ENCODE results near the gene SLC30A7. TPM values are rescaled to one million over a fixed set of nuclear protein-coding genes. Genes with fewer than 3 reads are reported as not detected.

Gene SLC30A7
- polyA plus RNA-seq, 1 of the 3 experiments (the other 2 are of a cell fraction), result 4.0 TPM

GRCh38 chr1:100926240-100926639 lies 30.4 kb downstream of the SLC30A7 start:
- no peak overlapping the region for H2AFZ ChIP-seq (ENCODE audit: low read depth)
- no peak overlapping the region for H3K27ac ChIP-seq (ENCODE audit: low read depth in 2 of 2, low read length in 1 of 2)
- H3K9me2 ChIP-seq, result no peaks in the 10 kb centered on the region
- H3K4me3 ChIP-seq (ENCODE audit: low read depth in 2 of 2, low read length in 1 of 2), result no peak overlapping the region
- POLR2A ChIA-PET, result no interaction called here
- CTCF ChIA-PET, result interaction anchor here (6.0 kb wide), 1 partner anchor 361 kb away, joined by 67 read pairs; no protein-coding TSS in a partner anchor
- no peaks in the 10 kb centered on the region for H4K20me1 ChIP-seq (ENCODE audit: insufficient read depth)
- WGBS (ENCODE audit: low lambda C conversion rate), result 100% methylated on average over 2 of the region's 2 CpGs
- H3K9ac ChIP-seq, result no peak overlapping the region
- no peaks in the 10 kb centered on the region; a peak in 1 of 4 replicates for H3K4me1 ChIP-seq (ENCODE audit: control insufficient read depth in 1 of 2, insufficient read depth in 2 of 2, low read depth in 1 of 2, low read length in 1 of 2)
- no peaks in the 10 kb centered on the region for H3K27me3 ChIP-seq (ENCODE audit: insufficient read depth)
- H3K79me2 ChIP-seq (ENCODE audit: insufficient read depth), result 0 out of 2 replicates have a peak, but pooled peaks cover 4% of the 10 kb centered on the region
- no peak for DNase-seq
- TF ChIP-seq TCF12 (IDR thresholded peaks at IDR 0.05), result no peak
- TF ChIP-seq TAF1 (IDR thresholded peaks at IDR 0.05; ENCODE audit: borderline replicate concordance, low read depth, low read length), result no peak
- TF ChIP-seq NFIC (IDR thresholded peaks at IDR 0.05; ENCODE audit: borderline replicate concordance), result no peak
- TF ChIP-seq MEF2A (IDR thresholded peaks at IDR 0.05; ENCODE audit: borderline replicate concordance, low read depth), result no peak
- TF ChIP-seq SIN3A (IDR thresholded peaks at IDR 0.05; ENCODE audit: borderline replicate concordance, low read depth, low read length), result no peak
- TF ChIP-seq FOSL2 (IDR thresholded peaks at IDR 0.05; ENCODE audit: borderline replicate concordance, low read depth), result no peak
- no peak overlapping the region for H3K4me2 ChIP-seq
- H3K36me3 ChIP-seq (replicated peaks in 1 of 2; ENCODE audit: control insufficient read depth in 1 of 2, insufficient read depth in 2 of 2, low read length in 1 of 2), result peaks cover 57 to 66% of the 10 kb centered on the region in 2 experiments
- H3F3A ChIP-seq (replicated peaks; ENCODE audit: insufficient read depth), result peaks cover 3% of the 10 kb centered on the region
- no peaks in the 10 kb centered on the region for H3K9me3 ChIP-seq

DNA sequence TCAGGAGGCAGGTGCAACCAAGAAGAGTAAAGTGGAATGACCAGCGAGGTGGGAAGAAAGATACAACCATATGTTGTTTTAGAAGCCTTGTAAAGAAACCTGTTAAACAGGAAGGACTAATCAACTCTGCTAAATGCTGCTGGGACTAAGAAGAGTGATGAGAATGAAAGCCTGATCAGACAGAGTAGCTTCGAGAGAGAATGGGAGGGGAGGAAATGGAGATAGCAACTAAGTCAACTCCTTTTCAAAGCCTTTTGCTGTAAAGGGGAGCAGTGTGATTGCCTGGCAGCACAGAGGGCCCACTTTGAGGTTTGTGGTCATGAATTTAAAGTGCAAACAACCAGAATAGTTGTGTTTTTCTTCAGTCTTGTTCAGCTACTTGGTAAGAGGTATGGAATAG lies 31.4 kb downstream of the SLC30A7 start:
- H3K9me3 ChIP-seq, result no peaks in the 10 kb centered on the region
- ChIA-PET CTCF (interaction anchor here (0.8 to 1.0 kb wide), 2 partner anchors 23 to 361 kb away, joined by 3 read pairs; no protein-coding TSS in a partner anchor), POLR2A (no interaction called here)
- no peak overlapping the region for H2AFZ ChIP-seq (ENCODE audit: low read depth)
- H3K36me3 ChIP-seq (replicated peaks in 1 of 2; ENCODE audit: control insufficient read depth in 1 of 2, insufficient read depth in 2 of 2, low read length in 1 of 2), result peaks cover 50 to 59% of the 10 kb centered on the region in 2 experiments
- TF ChIP-seq RAD21 (IDR thresholded peaks at IDR 0.05; ENCODE audit: low read length), result no peak
- no peak for TF ChIP-seq RFX5 (IDR thresholded peaks at IDR 0.05; ENCODE audit: low read length)
- TF ChIP-seq TEAD4 (IDR thresholded peaks at IDR 0.05; ENCODE audit: borderline replicate concordance, insufficient read depth), result no peak
- TF ChIP-seq, protein P1, sequence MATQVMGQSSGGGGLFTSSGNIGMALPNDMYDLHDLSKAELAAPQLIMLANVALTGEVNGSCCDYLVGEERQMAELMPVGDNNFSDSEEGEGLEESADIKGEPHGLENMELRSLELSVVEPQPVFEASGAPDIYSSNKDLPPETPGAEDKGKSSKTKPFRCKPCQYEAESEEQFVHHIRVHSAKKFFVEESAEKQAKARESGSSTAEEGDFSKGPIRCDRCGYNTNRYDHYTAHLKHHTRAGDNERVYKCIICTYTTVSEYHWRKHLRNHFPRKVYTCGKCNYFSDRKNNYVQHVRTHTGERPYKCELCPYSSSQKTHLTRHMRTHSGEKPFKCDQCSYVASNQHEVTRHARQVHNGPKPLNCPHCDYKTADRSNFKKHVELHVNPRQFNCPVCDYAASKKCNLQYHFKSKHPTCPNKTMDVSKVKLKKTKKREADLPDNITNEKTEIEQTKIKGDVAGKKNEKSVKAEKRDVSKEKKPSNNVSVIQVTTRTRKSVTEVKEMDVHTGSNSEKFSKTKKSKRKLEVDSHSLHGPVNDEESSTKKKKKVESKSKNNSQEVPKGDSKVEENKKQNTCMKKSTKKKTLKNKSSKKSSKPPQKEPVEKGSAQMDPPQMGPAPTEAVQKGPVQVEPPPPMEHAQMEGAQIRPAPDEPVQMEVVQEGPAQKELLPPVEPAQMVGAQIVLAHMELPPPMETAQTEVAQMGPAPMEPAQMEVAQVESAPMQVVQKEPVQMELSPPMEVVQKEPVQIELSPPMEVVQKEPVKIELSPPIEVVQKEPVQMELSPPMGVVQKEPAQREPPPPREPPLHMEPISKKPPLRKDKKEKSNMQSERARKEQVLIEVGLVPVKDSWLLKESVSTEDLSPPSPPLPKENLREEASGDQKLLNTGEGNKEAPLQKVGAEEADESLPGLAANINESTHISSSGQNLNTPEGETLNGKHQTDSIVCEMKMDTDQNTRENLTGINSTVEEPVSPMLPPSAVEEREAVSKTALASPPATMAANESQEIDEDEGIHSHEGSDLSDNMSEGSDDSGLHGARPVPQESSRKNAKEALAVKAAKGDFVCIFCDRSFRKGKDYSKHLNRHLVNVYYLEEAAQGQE (IDR thresholded peaks at IDR 0.05; ENCODE audit: low read depth, low read length), result no peak
- no peak for TF ChIP-seq NRF1 (IDR thresholded peaks at IDR 0.05; ENCODE audit: low read depth, low read length)
- no peak for TF ChIP-seq CTCF (IDR thresholded peaks at IDR 0.05)
- no peak overlapping the region for H3K27ac ChIP-seq (ENCODE audit: low read depth in 2 of 2, low read length in 1 of 2)
- no peak overlapping the region for H3K4me3 ChIP-seq (ENCODE audit: low read depth in 2 of 2, low read length in 1 of 2)
- DNase-seq, result no peak
- H3F3A ChIP-seq (replicated peaks; ENCODE audit: insufficient read depth), result peaks cover 3% of the 10 kb centered on the region
- H3K27me3 ChIP-seq (ENCODE audit: insufficient read depth), result no peaks in the 10 kb centered on the region
- H3K4me2 ChIP-seq, result no peak overlapping the region
- H4K20me1 ChIP-seq (ENCODE audit: insufficient read depth), result no peaks in the 10 kb centered on the region
- 0 out of 2 replicates have a peak, but pooled peaks cover 4% of the 10 kb centered on the region for H3K79me2 ChIP-seq (ENCODE audit: insufficient read depth)
- H3K9ac ChIP-seq, result no peak overlapping the region
- no peaks in the 10 kb centered on the region; a peak in 1 of 4 replicates for H3K4me1 ChIP-seq (ENCODE audit: control insufficient read depth in 1 of 2, insufficient read depth in 2 of 2, low read depth in 1 of 2, low read length in 1 of 2)
- WGBS (ENCODE audit: low lambda C conversion rate), result 87% methylated on average over 2 of the region's 2 CpGs
- no peaks in the 10 kb centered on the region for H3K9me2 ChIP-seq
